ENCODE data around the gene NOD1. TPM values are rescaled to one million over a fixed set of nuclear protein-coding genes. Genes with fewer than 3 reads are reported as not detected.
A peak's percentile ranks its signal among the peaks of the same experiment; 100 is the strongest.

NOD1 gene
- total and polyA plus RNA-seq, 2 of the 13 experiments (the other 11 are each of a cell fraction or from before 2014, with no cell fraction given) = 1.7 to 2.9 TPM

DNA sequence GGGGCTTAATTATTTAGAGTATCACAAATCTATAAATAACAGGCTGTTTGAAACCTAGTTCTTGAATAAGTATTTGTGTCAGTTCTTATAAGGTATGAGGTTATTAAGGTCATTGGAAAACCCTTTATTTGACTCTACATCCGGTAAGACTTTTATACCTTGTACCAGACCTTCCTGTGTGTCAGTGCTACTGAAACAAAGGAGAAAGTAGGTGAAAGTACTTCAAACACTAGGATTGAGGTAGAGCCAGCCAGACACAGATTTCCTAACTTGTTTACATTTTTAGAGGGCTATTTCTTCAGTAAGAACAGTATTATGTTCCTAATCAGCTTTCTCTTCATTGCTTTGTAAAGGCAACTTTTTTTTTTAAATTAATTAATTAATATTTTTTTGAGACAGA lies 100.3 kb downstream of the NOD1 start:
- BruUV-seq (replicated peaks) = no TSS peak
- WGBS (ENCODE audit: low lambda C conversion rate) = 33% methylated on average over 1 of the region's 1 CpG
- Histone ChIP-seq H3K27ac (ENCODE audit: extremely low read length, insufficient read depth, low read length) (no peak overlapping the region), H3K79me2 (ENCODE audit: insufficient read depth, low read length) (no peaks in the 10 kb centered on the region), H3K36me3 (replicated peaks in 1 of 2; ENCODE audit: control insufficient read depth in 1 of 2, insufficient read depth in 2 of 2, low read length in 2 of 2) (no peaks in the 10 kb centered on the region), H3K4me1 (ENCODE audit: insufficient read depth, low read length) (peaks cover 16% of the 10 kb centered on the region), H3K9me3 (ENCODE audit: low read length) (no peaks in the 10 kb centered on the region; the same call in 1 of the 2 replicates), H3K27me3 (ENCODE audit: control insufficient read depth in 1 of 2, insufficient read depth in 2 of 2, low read length in 2 of 2) (no peaks in the 10 kb centered on the region), H3K9ac (ENCODE audit: insufficient read depth, low read depth, low read length) (no peak overlapping the region), H4K20me1 (ENCODE audit: insufficient read depth, low read length) (no peaks in the 10 kb centered on the region), H3K4me3 (replicated peaks in 1 of 3; ENCODE audit: insufficient read depth in 1 of 3, low read depth in 2 of 3, low read length in 3 of 3) (no peak overlapping the region), H3K4me2 (ENCODE audit: low read depth, low read length) (no peak overlapping the region), H2AFZ (ENCODE audit: low read length) (no peak overlapping the region)
- ChIA-PET CTCF (ENCODE audit: low intra/inter-chr PET ratio, low total read pairs) (no interaction called here), POLR2A (no interaction called here)
- no peak for FAIRE-seq
- TF ChIP-seq ZBTB3 (CRISPR knock-in tag; IDR thresholded peaks at IDR 0.05; ENCODE audit: borderline replicate concordance, low read depth) = no peak
- TF ChIP-seq ZNF75D (CRISPR knock-in tag; IDR thresholded peaks at IDR 0.05; ENCODE audit: borderline replicate concordance) = no peak
- no peak for TF ChIP-seq PHB2 (IDR thresholded peaks at IDR 0.05; ENCODE audit: partially characterized antibody)
- TF ChIP-seq ZNF709 (CRISPR knock-in tag; IDR thresholded peaks at IDR 0.05) = no peak
- TF ChIP-seq, protein P1, sequence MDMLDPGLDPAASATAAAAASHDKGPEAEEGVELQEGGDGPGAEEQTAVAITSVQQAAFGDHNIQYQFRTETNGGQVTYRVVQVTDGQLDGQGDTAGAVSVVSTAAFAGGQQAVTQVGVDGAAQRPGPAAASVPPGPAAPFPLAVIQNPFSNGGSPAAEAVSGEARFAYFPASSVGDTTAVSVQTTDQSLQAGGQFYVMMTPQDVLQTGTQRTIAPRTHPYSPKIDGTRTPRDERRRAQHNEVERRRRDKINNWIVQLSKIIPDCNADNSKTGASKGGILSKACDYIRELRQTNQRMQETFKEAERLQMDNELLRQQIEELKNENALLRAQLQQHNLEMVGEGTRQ (IDR thresholded peaks at IDR 0.05; ENCODE audit: low read depth, low read length) = no peak
- TF ChIP-seq, protein P1 (CRISPR knock-in tag; IDR thresholded peaks at IDR 0.05; ENCODE audit: borderline replicate concordance) = no peak
- in situ Hi-C loops (cut with HindIII; ENCODE audit: extremely low pct_ligation_motif_present, low pct_unique_long_range_greater_than_20kb) = no loop called here
- intact Hi-C loops (cut with micrococcal nuclease; ENCODE audit: unreplicated experiment) = no loop called here
- DNase-seq (ENCODE audit: low spot score) = peak; percentile 2
- no peak for ATAC-seq

Other genes with a start within 250 kb of the NOD1 start
- gene ZNRF2, start 194.2 kb downstream of the NOD1 start, total RNA-seq (2016; rRNA removed; fragmentation: Illumina TruSeq; extraction: Trizol) = 6.9 and 7.7 TPM in 2 replicates
- gene ZNRF2, start 194.2 kb downstream of the NOD1 start, polyA plus RNA-seq (2011; rRNA removed) = 2.6 and 3.5 TPM in 2 replicates
- 78.3 and 100 TPM in 2 replicates for gene GGCT, start 26.0 kb upstream of the NOD1 start, total RNA-seq (2016; rRNA removed; fragmentation: Illumina TruSeq; extraction: Trizol)
- gene GGCT, start 26.0 kb upstream of the NOD1 start, polyA plus RNA-seq (2011; rRNA removed) = 14.0 and 19.5 TPM in 2 replicates
- 140 and 180 TPM in 2 replicates for gene GARS1, start 116.1 kb upstream of the NOD1 start, total RNA-seq (2016; rRNA removed; fragmentation: Illumina TruSeq; extraction: Trizol)
- 406 and 460 TPM in 2 replicates for gene GARS1, start 116.1 kb upstream of the NOD1 start, polyA plus RNA-seq (2011; rRNA removed)
- gene CRHR2, start 203.7 kb upstream of the NOD1 start, total RNA-seq (2016; rRNA removed; fragmentation: Illumina TruSeq; extraction: Trizol) = not detected in 2 replicates
- not detected in 2 replicates for gene CRHR2, start 203.7 kb upstream of the NOD1 start, polyA plus RNA-seq (2011; rRNA removed)

Measured in HepG2 (cell line).